HG02870 (cell line): ENCODE results near the gene TRIOBP.
"Not testable (repeated sequence)": the region's sequence is repeated elsewhere in the genome, so short reads cannot be mapped to it uniquely, and the experiment has no call there.

ENCODE experiments used
- ATAC-seq: cut with Tn5 transposase; IDR thresholded peaks from one replicate; pipeline ENCODE4 v1.9.1; 2021; ENCODE audit warnings: mild to moderate bottlenecking, moderate library complexity; ENCODE audit not compliant: unreplicated experiment

TRIOBP gene

DNA sequence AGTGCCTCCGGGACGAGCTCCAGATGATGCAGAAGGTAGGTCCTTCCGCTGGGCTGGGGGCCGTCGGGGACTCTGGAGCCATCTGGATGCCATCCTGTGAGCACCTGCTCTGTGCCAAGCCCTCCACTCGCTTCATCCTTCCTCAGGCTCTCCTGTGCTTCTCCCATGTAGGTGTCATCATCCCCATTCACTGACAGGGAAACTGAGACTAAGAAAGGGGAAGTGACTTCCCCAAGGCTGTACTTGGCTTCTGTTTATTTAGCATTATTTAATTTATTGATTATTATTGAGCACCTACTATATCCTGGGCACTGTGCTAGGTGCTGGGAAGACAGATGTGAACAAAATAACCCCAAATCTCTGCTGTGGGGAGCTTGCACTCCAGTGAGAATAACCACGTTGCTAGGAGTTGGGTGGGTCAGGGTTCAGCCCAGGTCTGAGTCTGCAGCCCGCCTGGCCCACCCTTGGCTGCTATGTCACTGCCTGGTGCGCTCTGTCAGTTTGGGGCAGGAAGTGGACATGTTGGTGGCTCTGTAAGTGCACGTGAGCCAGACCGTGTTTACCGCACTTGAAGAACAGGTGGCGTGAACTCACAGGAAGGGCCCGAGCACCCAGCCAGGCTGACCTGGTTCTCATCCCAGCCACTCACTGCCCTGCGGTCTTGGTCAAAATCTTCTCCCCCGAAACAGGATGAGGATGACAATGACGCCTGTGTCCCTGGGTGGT is 75.0 kb downstream of the TRIOBP start:
- ATAC-seq = no peak

DNA sequence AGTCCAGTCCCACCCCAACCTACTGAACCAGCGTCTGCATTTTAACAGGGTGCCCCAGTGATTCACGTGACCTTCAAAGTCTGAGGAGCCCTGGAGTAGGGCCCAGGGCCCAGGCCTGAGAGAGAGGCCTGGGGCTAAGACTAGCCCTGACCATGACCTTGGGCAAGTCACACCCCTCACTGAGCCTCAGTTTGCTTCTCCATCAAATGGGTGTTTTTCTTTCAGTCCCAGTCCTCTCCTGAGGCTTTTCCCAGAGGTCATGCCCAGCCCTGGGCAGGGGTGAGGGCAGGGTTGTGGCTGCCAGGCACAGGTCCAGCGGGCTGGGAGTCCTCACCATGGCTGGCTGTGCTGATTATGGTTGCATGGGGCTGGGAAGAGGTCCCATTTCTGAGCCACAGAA is 77.9 kb downstream of the TRIOBP start:
- ATAC-seq = no peak

DNA sequence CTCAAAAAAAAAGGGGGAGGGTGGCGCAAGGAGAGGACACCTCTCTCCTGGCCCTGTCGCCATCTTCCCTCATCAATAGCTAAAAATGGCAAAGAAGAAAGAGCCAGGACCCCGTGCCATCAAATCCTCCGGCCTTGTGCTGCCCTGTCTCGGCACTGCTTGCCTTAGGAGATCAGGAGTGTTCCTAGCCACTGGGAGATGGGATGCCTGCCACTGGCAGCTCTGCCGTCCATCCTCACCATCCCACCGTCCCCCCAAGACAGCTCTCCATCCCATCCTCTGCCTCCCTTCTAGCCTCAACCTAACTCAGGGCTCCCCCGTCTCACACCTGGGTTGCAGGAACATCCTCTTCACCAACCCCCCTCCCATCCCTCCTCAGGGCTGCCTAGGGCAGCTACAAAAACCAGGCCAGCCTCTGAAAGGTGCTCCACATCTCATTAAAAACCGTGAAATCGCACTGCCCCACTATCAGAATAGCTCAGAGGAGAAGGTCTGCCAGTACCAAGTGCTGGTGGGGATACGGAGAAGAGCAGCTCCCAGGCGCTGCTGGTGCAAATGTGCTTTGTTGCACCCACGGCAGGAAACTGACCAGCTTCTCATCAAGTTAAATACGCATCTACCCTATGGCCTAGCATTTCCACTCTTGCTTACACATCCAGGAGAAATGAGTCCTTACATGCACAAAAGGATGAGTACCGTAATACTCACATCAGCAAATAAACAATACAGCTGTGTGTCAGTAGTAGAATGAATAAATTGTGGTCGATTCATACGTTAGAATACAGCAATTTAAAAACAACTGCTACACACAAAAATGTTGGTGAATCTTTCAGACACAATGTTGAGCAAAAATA is 79.2 kb downstream of the TRIOBP start:
- ATAC-seq = no peak

DNA sequence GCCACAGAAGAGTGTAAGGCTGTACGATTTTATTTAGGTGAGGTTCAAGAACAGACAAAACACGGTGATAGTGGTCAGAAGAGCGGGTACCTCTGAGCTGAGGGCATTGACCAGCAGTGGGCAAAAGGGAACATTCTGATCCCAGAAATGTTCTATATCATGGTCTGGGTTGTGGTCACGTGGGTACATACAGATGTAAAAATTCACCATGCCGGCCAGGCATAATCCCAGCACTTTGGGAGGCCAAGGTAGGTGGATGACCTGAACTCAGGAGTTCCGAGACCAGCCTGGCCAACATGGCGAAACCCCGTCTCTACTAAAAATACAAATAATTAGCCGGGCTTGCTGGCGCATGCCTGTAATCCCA is 79.8 kb downstream of the TRIOBP start:
- no peak for ATAC-seq

DNA sequence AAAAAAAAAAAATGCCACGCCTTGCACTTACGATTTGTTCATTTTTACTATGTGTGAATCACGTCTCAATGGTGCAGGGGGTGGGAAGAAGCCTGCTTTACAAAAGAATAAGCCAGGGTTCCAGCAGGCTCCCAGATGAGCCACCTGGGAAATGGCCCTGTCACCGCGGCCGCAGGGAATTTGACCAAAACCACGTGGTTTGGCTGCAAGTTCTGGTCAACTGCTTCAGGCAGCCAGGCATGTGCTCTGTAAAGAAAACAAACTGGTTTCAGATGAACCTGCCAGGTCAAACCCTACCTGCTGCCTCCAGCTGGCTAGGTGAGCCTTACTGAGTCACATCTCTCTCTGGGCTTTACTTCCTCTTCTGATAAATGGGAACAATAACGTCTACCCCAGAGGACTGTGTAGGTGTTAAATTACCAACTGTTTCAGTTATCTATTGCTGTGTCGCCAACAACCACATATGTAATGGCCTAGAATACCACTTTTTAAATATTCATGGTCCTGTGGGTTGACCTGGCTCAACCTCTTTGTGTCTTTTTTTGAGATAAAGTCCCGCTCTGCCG is 80.4 kb downstream of the TRIOBP start:
- ATAC-seq = no peak

DNA sequence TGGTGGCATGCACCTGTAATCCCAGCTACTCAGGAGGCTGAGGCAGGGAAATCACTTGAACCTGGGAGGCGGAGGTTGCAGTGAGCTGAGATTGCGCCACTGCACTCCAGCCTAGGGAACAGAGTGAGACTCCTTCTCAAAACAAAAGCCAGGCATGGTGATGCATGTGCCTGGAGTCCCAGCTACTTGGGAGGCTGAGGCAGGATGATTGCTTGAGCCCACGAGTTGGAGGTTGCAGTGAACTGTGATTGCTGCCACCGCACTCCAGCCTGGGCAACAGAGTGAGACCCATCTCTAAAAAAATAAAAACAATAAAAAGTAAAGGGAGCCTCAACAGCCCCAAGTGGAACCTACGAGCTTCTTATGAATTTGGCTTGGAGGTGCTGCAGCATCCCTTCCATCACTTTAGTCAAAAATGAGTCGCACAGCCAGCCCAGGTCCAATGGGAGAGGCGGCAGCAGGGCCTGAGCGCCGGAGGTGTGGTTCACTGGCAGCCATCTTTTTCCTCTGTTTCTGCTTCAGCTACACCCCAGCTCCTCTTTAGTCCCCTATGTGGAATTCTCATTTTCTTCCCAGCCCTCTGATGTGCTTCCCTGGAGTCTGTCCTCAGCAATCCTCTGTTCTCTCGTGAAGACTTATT is 81.6 kb downstream of the TRIOBP start:
- ATAC-seq = no peak

DNA sequence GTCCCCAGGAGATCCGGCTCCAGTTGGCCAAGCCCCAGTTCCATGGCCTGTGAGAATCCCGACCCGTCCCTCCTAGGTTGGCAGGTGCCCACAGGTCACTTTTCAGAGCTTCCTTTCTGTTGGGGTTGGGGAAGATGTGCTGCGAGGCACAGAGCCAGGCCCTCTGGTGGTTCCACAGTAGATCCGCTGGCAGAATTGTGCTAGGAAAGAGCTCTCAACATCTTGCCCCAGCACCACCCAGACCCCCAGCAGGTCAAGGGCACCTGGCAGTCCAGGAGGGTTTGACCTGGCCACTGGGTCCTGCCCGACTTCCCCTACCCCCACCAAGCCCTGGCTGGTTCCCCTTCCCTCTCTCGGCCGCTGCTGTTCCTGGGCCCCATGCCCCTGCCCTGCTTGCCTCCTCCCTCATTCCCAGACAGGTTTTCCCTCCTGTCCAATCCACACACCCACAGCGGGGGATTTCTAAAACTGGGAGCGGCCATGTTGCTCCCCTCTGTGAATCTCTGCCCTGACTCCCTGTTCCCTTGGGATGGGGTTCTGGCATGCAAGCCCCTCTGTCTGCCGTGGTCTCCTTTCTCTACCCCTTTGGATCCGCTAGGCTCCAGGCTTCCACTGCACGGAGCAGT is 84.7 kb downstream of the TRIOBP start:
- ATAC-seq = no peak

DNA sequence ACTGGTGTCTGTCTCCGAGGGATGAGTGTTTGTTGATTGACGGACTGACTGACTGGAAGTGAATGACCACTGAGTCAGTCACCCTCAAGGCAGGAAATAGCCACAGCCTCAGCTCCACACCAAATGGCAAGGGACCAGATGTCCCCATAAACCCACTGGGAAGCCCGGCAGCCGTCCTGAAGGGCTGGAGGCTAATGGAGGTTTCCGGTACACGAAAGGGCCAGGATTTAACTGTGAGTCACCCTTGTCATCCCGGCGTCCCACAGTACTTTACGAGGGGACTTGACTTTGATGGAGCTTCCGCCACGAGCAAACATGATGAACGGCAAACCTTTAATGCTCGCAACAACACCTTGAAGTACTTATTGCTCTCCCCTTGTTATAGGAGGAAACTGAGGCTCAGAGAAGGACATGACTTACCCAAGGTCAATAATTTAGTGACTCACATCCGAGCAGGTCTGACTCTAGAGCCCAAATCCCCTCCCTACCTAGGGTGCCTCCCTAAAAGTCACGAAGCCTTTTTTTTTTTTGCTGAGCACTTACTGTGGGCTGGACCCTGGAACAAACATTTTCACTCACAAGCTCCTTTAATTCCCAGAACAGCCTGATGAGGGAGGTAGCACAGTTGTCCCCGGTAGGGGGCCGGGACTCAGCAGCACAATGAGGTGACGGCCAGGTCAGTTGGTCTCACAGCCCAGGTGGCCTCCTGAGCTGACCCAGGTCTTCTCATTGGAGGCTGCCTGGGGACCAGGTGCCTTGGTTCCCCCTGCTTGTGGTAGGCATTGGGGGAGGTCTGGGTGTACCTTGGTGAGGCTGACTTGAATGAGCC is 85.7 kb downstream of the TRIOBP start:
- ATAC-seq = no peak

DNA sequence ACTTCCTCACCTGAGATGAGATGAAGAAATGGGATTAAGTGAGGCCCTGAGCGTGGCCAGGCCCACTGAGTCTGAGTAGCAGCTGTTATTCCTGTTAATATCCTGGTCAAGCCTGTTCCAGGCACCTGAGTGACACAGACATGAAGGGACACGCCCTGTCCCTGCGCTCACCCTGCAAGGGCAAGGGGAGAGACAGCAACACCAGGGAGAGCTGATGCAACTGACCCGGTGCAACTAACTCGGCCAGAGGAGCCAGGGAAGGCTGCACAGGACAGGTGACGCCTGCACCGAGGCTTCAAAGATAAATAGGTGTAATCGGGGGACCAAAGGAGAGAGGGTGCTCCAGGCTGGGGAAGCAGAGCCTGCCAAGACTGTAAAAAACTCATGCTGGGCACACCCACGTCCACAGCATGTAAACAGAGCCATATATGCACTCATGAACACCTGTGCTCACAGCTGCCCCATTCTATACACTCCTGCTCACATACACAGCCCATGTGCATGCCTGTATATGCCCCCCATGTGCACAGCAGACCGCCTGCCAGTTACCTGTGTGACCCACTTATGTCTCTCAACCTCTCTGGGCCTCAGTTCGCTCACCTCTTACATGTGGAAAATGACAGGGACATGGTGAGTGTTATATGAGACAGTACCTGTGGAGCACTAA is 88.1 kb downstream of the TRIOBP start:
- no peak for ATAC-seq

DNA sequence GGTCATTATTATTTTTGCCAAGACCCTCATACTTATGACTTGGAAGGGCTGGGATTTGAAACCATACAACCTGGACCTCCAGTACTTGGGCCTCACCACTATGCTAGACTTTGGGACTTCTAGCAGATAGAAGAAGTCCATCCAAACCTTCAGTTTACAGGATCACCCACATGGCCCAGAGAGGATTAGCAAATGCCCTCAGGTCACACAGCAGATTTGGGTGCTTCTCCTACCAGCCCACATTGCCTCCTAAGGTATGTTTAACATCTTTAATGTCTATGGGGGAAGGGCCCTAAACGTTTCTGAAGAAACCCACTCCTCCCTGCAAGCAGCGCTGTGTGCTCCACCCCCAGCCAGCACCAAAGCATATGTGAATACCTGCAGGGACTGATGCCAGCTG is 93.4 kb downstream of the TRIOBP start:
- ATAC-seq = no peak

DNA sequence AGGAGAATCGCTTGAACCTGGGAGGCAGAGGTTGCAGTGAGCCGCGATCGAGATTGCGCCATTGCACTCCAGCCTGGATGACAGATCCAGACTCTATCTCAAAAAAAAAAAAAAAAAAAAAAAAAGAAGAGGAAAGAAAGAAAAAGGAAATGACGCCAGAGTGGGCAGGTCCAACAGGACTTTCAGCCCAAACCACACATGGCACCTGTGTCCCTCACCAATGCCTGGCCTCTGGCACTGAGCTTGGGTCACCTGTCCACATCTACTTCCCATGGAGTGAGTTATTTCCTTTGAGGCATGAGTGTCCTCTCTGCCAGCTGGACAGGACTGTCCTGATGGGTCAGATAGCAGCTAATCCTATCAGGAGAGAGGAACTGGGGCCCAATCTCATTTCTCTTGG is 95.6 kb downstream of the TRIOBP start:
- no peak for ATAC-seq

DNA sequence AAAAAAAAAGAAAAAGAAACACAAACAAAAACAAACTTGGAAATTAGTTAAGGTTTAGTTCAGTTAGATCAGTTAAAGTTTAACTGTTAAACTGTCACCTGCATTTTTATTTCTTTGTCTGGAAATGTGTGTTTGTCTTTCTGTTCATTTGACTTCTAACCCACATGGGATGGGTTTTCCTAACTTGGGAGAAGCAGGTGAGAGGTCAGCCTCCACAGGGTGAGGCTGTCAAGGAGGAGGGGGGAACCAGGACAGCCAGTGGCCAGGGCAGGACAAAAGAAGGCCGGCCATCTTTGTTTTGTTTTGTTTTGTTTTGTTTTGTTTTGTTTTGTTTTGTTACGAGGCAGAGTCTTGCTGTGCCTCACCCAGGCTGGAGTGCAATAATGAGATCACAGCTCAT is 97.5 kb downstream of the TRIOBP start:
- ATAC-seq = no peak

DNA sequence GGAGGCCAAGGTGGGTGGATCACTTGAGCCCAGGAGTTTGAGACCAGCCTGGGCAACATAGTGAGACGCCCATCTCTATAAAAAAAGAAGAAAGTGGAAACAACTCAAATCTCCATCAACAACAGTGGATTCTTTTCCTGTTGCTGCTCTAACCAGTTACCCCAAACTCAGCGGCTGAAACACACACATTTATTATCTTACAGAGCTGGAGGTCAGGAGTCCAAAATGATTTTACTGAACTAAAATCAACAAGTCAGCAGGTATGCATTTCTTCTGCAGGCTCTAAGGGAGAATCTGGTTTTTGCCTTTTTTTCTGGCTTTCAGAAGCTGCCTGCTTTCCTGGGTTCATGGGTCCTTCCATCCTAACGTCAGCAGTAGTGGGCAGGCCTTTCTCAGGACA is 99.2 kb downstream of the TRIOBP start:
- ATAC-seq = no peak

DNA sequence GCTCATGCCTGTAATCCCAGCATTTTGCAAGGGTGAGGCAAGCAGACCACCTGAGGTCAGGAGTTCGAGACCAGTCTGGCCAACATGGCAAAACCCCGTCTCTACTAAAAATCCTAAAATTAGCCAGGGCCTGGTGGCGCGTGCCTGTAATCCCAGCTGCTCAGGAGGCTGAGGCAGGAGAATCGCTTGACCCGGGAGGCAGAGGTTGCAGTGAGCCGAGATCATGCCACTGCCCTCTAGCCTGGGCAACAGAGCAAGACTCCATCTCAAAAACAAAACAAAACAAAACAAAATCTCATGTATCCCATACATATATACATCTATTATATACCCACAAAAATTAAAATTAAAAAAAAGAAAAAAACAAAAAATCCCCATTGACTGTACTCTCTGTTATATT is 100.4 kb downstream of the TRIOBP start:
- not testable (repeated sequence) for ATAC-seq

DNA sequence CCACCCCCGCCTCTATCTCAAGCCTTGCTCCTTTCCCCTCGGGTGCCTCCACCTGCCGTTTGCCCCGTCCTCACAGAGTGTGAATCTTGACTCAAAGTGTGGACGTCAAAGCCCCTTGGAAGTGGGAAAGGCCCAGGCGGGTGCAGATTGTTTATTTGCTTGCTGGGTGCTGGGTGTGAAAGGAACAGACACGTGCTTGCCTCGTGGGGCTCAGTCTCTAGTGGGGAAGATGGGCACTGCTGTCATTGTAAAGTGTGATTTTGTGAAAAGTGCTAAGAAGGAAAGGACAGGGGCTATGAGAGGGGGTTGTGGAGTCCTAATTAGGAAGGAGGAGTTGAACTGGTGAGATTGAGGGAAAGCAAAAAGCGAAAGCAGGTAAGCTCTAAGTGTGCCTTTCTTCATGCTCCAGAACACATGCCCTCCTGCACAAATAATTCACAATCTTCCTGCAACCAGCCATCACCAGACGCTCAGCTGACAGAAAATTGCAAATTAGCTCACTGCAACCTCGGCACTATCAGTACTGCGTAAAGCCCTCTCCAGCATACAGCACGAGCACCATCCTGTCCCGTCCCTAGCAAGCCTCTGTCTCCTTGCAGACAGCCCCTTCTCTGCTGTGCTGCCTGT is 101.1 kb downstream of the TRIOBP start:
- no peak for ATAC-seq

DNA sequence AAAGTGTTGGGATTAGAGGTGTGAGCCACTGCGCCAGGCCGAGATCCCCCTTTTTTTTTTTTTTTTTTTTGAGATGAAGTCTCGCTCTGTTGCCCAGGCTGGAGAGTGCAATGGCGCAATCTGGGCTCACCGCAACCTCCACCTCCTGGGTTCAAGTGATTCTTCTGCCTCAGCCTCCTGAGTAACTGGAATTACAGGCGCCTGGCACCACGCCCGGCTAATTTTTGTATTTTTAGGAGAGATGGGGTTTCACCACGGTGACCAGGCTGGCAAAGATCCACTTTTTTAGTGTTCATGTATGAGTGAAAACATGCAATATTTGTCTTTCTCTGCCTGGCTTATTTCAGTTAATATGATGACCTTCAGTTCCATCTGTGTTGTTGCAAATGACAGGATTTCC is 103.1 kb downstream of the TRIOBP start:
- ATAC-seq = not testable (repeated sequence)

DNA sequence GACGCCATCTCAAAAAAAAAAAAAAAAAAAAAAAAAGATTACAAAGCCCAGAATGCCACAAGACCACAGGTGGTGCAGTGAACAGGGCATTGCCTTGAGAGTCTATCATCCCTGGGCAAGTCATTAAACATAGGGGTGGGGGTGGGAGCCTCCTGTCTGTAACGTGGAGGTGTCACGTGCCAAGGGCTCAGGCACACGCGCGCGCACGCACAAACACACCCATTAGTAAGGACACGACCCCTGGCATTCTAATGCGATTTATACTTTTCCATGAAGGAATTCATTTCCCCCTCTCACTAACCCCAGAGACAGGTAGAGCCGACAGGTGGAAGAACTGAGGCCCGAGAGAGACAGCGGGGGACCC is 105.1 kb downstream of the TRIOBP start:
- no peak for ATAC-seq

DNA sequence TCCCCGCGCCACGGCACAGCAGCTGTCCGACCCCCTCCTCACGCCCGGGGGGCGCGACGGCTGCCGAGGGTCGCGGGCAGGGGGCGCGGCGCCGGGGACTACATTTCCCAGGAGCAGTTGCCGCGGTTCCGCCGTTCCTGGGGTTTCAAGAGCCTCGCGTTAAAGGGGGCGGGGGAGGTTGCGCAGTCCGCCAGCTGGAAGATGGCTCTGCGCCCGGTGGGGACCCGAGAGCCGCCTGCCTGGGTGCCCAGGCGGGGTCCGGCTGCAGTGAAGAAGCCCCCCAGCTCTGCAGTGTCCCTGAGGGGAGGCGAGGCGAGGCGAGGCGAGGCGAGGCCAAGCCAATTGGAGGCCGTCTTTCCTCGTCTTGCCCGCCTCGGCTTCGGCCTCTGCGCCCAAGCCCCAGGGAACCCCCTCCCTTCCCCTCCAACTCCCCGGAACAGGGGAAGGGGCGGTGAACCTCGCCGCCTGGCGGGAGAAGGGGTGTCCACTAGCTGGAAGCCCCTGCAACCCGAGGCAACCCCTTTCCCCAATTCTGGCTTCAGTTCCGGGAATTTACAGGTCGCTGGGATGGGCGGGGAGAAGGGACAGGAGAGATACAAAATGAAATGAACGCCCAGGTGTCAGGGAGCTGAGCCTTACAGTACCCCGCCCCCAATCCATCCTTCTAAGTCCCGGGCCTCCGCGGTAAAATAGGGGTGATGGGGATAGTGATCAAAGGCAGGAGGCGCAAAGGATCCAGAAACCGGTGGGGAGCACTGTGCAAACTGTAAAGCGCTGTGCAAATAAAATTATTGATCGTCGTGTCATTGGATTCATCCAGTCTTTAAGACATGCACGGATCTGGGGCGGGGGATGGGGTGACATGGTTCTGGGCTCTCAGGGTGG is 105.7 kb downstream of the TRIOBP start:
- ATAC-seq = no peak
